Measurements from ENCODE around the gene SLF2. TPM values are rescaled to one million over a fixed set of nuclear protein-coding genes. Genes with fewer than 3 reads are reported as not detected.
A peak's percentile ranks its signal among the peaks of the same experiment; 100 is the strongest.

Gene SLF2
- total and polyA plus RNA-seq, 4 donors: 34.1 to 64.2 (median 41.9) TPM

DNA sequence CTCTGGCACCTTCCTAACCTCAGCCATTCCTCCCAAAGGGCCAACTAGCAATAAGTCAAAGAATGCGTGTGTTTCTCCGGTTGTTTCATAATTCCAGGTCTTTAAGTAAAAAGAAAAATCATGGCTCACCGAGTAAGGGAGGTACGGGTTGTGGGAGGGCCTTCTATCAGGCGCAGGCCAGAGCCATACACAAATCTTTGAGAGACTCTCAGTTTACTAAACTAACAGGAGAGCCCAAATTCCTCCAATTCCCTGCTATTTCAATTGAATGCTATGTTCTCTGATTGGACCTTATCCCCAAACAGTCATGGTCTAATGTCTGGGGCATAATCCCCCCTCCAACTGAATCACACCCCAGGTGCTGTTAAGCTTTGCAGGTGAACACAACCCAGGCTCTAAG is 26.2 kb upstream of the SLF2 start:
- Histone ChIP-seq H3K36me3 (ENCODE audit: control insufficient read depth, insufficient read depth, low read length) (no peaks in the 10 kb centered on the region), H3K4me1 (ENCODE audit: control insufficient read depth, insufficient read depth, low read length) (peaks cover 39% of the 10 kb centered on the region), H3K4me3 (ENCODE audit: low read depth, low read length) (no peak overlapping the region), H3K9me3 (ENCODE audit: control insufficient read depth, insufficient read depth, low read length) (no peaks in the 10 kb centered on the region), H3K27me3 (ENCODE audit: control insufficient read depth, insufficient read depth, low read length) (no peaks in the 10 kb centered on the region), H3K27ac (ENCODE audit: low read depth, low read length) (no peak overlapping the region)
- no CpG with 5 or more reads among the region's 5 CpGs for WGBS (ENCODE audit: insufficient coverage)
- no peak for DNase-seq (ENCODE audit: low read depth in 4 of 6, low spot score in 6 of 6)

GRCh38 chr10:100886963-100887362 is 25.8 kb upstream of the SLF2 start:
- peak in 1 of 6 donors; percentile 51 for DNase-seq (ENCODE audit: low read depth in 4 of 6, low spot score in 6 of 6)
- Histone ChIP-seq H3K4me3 (ENCODE audit: low read depth, low read length) (no peak overlapping the region), H3K4me1 (ENCODE audit: control insufficient read depth, insufficient read depth, low read length) (peaks cover 35% of the 10 kb centered on the region), H3K27me3 (ENCODE audit: control insufficient read depth, insufficient read depth, low read length) (no peaks in the 10 kb centered on the region), H3K27ac (ENCODE audit: low read depth, low read length) (no peak overlapping the region), H3K36me3 (ENCODE audit: control insufficient read depth, insufficient read depth, low read length) (no peaks in the 10 kb centered on the region), H3K9me3 (ENCODE audit: control insufficient read depth, insufficient read depth, low read length) (no peaks in the 10 kb centered on the region)
- WGBS (ENCODE audit: insufficient coverage): 37% methylated on average over 4 of the region's 6 CpGs

GRCh38 chr10:100887761-100888296 is 24.9 kb upstream of the SLF2 start:
- H3K9me3 ChIP-seq (ENCODE audit: control insufficient read depth, insufficient read depth, low read length): no peaks in the 10 kb centered on the region
- H3K27me3 ChIP-seq (ENCODE audit: control insufficient read depth, insufficient read depth, low read length): no peaks in the 10 kb centered on the region
- WGBS (ENCODE audit: insufficient coverage): 85% methylated on average over 13 of the region's 14 CpGs
- no peak overlapping the region for H3K27ac ChIP-seq (ENCODE audit: low read depth, low read length)
- H3K36me3 ChIP-seq (ENCODE audit: control insufficient read depth, insufficient read depth, low read length): no peaks in the 10 kb centered on the region
- H3K4me3 ChIP-seq (ENCODE audit: low read depth, low read length): no peak overlapping the region
- H3K4me1 ChIP-seq (ENCODE audit: control insufficient read depth, insufficient read depth, low read length): peaks cover 26% of the 10 kb centered on the region
- no peak for DNase-seq (ENCODE audit: low read depth in 4 of 6, low spot score in 6 of 6)

- DNase-seq (ENCODE audit: low read depth in 4 of 6, low spot score in 6 of 6): no peak
- Histone ChIP-seq H3K9me3 (ENCODE audit: control insufficient read depth, insufficient read depth, low read length) (no peaks in the 10 kb centered on the region), H3K27ac (ENCODE audit: low read depth, low read length) (no peak overlapping the region), H3K27me3 (ENCODE audit: control insufficient read depth, insufficient read depth, low read length) (no peaks in the 10 kb centered on the region), H3K4me1 (ENCODE audit: control insufficient read depth, insufficient read depth, low read length) (peaks cover 16% of the 10 kb centered on the region), H3K36me3 (ENCODE audit: control insufficient read depth, insufficient read depth, low read length) (no peaks in the 10 kb centered on the region), H3K4me3 (ENCODE audit: low read depth, low read length) (no peak overlapping the region)
- WGBS (ENCODE audit: insufficient coverage): 100% methylated on average over 1 of the region's 3 CpGs
Measured at GRCh38 chr10:100888957-100889356, 23.8 kb upstream of the SLF2 start.

DNA sequence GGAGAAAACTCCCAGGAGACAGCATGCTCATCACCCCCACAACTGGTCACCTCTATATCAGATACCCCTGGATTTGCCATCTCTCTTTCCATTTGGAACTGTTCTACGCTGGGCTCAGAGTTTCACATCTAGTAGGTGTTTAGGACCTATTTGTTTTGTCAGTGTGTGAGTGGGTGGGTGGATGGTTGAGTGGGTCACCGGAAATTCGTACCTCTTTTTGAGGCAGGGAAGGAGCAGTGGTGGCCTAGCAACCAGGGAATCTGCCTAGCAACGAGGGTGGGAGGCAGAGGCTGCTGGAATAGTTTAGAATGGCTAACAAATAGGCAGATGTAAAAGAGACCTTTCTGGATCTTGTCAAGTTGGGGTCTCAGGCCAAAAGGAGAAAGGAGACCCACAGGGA is 23.2 kb upstream of the SLF2 start:
- no peak for DNase-seq (ENCODE audit: low read depth in 4 of 6, low spot score in 6 of 6)
- Histone ChIP-seq H3K9me3 (ENCODE audit: control insufficient read depth, insufficient read depth, low read length) (no peaks in the 10 kb centered on the region), H3K4me3 (ENCODE audit: low read depth, low read length) (no peak overlapping the region), H3K27ac (ENCODE audit: low read depth, low read length) (no peak overlapping the region), H3K36me3 (ENCODE audit: control insufficient read depth, insufficient read depth, low read length) (no peaks in the 10 kb centered on the region), H3K27me3 (ENCODE audit: control insufficient read depth, insufficient read depth, low read length) (no peaks in the 10 kb centered on the region), H3K4me1 (ENCODE audit: control insufficient read depth, insufficient read depth, low read length) (peaks cover 16% of the 10 kb centered on the region)
- 37% methylated on average over 4 of the region's 4 CpGs for WGBS (ENCODE audit: insufficient coverage)

GRCh38 chr10:100890141-100890672 is 22.6 kb upstream of the SLF2 start:
- no peak overlapping the region for H3K4me3 ChIP-seq (ENCODE audit: low read depth, low read length)
- no peaks in the 10 kb centered on the region for H3K9me3 ChIP-seq (ENCODE audit: control insufficient read depth, insufficient read depth, low read length)
- no peaks in the 10 kb centered on the region for H3K36me3 ChIP-seq (ENCODE audit: control insufficient read depth, insufficient read depth, low read length)
- peaks cover 20% of the 10 kb centered on the region for H3K4me1 ChIP-seq (ENCODE audit: control insufficient read depth, insufficient read depth, low read length)
- no peaks in the 10 kb centered on the region for H3K27me3 ChIP-seq (ENCODE audit: control insufficient read depth, insufficient read depth, low read length)
- peak in 1 of 6 donors; percentile 24 for DNase-seq (ENCODE audit: low read depth in 4 of 6, low spot score in 6 of 6)
- no peak overlapping the region for H3K27ac ChIP-seq (ENCODE audit: low read depth, low read length)
- 60% methylated on average over 5 of the region's 6 CpGs for WGBS (ENCODE audit: insufficient coverage)

GRCh38 chr10:100890673-100891317 is 22.0 kb upstream of the SLF2 start:
- Histone ChIP-seq H3K9me3 (ENCODE audit: control insufficient read depth, insufficient read depth, low read length) (no peaks in the 10 kb centered on the region), H3K36me3 (ENCODE audit: control insufficient read depth, insufficient read depth, low read length) (no peaks in the 10 kb centered on the region), H3K4me3 (ENCODE audit: low read depth, low read length) (no peak overlapping the region), H3K27me3 (ENCODE audit: control insufficient read depth, insufficient read depth, low read length) (no peaks in the 10 kb centered on the region), H3K4me1 (ENCODE audit: control insufficient read depth, insufficient read depth, low read length) (peaks cover 24% of the 10 kb centered on the region), H3K27ac (ENCODE audit: low read depth, low read length) (no peak overlapping the region)
- WGBS (ENCODE audit: insufficient coverage): 36% methylated on average over 1 of the region's 7 CpGs
- peak in 1 of 6 donors; percentile 77 for DNase-seq (ENCODE audit: low read depth in 4 of 6, low spot score in 6 of 6)

GRCh38 chr10:100894033-100894432 is 18.7 kb upstream of the SLF2 start:
- no peak overlapping the region for H3K4me3 ChIP-seq (ENCODE audit: low read depth, low read length)
- no peak overlapping the region for H3K27ac ChIP-seq (ENCODE audit: low read depth, low read length)
- no peaks in the 10 kb centered on the region for H3K9me3 ChIP-seq (ENCODE audit: control insufficient read depth, insufficient read depth, low read length)
- 80% methylated on average over 1 of the region's 3 CpGs for WGBS (ENCODE audit: insufficient coverage)
- H3K4me1 ChIP-seq (ENCODE audit: control insufficient read depth, insufficient read depth, low read length): peaks cover 16% of the 10 kb centered on the region
- no peaks in the 10 kb centered on the region for H3K27me3 ChIP-seq (ENCODE audit: control insufficient read depth, insufficient read depth, low read length)
- H3K36me3 ChIP-seq (ENCODE audit: control insufficient read depth, insufficient read depth, low read length): no peaks in the 10 kb centered on the region
- DNase-seq (ENCODE audit: low read depth in 4 of 6, low spot score in 6 of 6): no peak

GRCh38 chr10:100894589-100895294 is 18.0 kb upstream of the SLF2 start:
- H3K4me1 ChIP-seq (ENCODE audit: control insufficient read depth, insufficient read depth, low read length): peaks cover 14% of the 10 kb centered on the region
- no peak overlapping the region for H3K4me3 ChIP-seq (ENCODE audit: low read depth, low read length)
- H3K27ac ChIP-seq (ENCODE audit: low read depth, low read length): no peak overlapping the region
- no peaks in the 10 kb centered on the region for H3K36me3 ChIP-seq (ENCODE audit: control insufficient read depth, insufficient read depth, low read length)
- H3K9me3 ChIP-seq (ENCODE audit: control insufficient read depth, insufficient read depth, low read length): no peaks in the 10 kb centered on the region
- WGBS (ENCODE audit: insufficient coverage): 80% methylated on average over 2 of the region's 7 CpGs
- H3K27me3 ChIP-seq (ENCODE audit: control insufficient read depth, insufficient read depth, low read length): no peaks in the 10 kb centered on the region
- DNase-seq (ENCODE audit: low read depth in 4 of 6, low spot score in 6 of 6): no peak
